SU-DHL-6 (cell line): Measurements from ENCODE around the gene VAPA.

Experiments used
- H2AFZ ChIP-seq: fragments of 200-600 bp; sonication (generic); 2 replicates; pipeline ENCODE4 v1.6.1; 2014; ENCODE audit warnings: low read depth, mild to moderate bottlenecking, moderate library complexity, mixed read lengths, antibody characterized with exemption, low read length; ENCODE audit not compliant: severe bottlenecking
- H3F3A ChIP-seq: fragments of 200-600 bp; shearing (Covaris generic); 2 replicates; pipeline ENCODE4 v1.6.0; 2016; ENCODE audit warnings: antibody characterized with exemption, mild to moderate bottlenecking; ENCODE audit not compliant: insufficient read depth
- H3K27ac ChIP-seq: fragments of 200-600 bp; sonication (generic); 2 replicates; pipeline ENCODE4 v1.5.1; 2016; ENCODE audit warnings: low read depth, mild to moderate bottlenecking, low read length, moderate library complexity, mixed read lengths
- H3K27me3 ChIP-seq: fragments of 200-600 bp; sonication (generic), shearing (Covaris generic); 2 replicates; pipeline ENCODE4 v1.6.0; 2014; ENCODE audit warnings: mild to moderate bottlenecking, low read length
- H3K36me3 ChIP-seq: fragments of 200-600 bp; sonication (generic); 2 replicates; pipeline ENCODE4 v1.6.1; 2014; ENCODE audit warnings: mild to moderate bottlenecking, low read length, mixed read lengths
- H3K4me2 ChIP-seq: fragments of 300-600, 200-600 bp; shearing (Covaris generic), sonication (generic); 2 replicates; pipeline ENCODE4 v1.6.0; 2014; ENCODE audit warnings: low read length, low read depth, mild to moderate bottlenecking; ENCODE audit not compliant: poor library complexity, severe bottlenecking
- H3K4me3 ChIP-seq: fragments of 200-600 bp; sonication (generic); 2 replicates; pipeline ENCODE4 v1.5.1; 2014; ENCODE audit warnings: antibody characterized with exemption, low read length, mild to moderate bottlenecking, mixed read lengths; ENCODE audit not compliant: insufficient read depth, poor library complexity, severe bottlenecking
- H3K79me2 ChIP-seq: fragments of 200-600 bp; sonication (generic); 2 replicates; pipeline ENCODE4 v1.6.1; 2014; ENCODE audit warnings: mild to moderate bottlenecking, low read length, moderate library complexity; ENCODE audit not compliant: insufficient read depth
- H3K9ac ChIP-seq: fragments of 200-600 bp; sonication (generic); 2 replicates; pipeline ENCODE4 v1.7.0; 2014; ENCODE audit warnings: mild to moderate bottlenecking, low read length
- H3K9me2 ChIP-seq: fragments of 200-600 bp; sonication (generic); replicated peaks from 2 replicates; pipeline ENCODE4 v1.6.1; 2014; ENCODE audit warnings: low read length; ENCODE audit not compliant: insufficient read depth
- H3K9me3 ChIP-seq: fragments of 200-600 bp; sonication (generic); 2 replicates; pipeline ENCODE4 v1.6.1; 2014; ENCODE audit warnings: low read length, mixed read lengths; ENCODE audit not compliant: insufficient read depth
- H4K20me1 ChIP-seq: fragments of 200-600 bp; sonication (generic); 2 replicates; pipeline ENCODE4 v1.6.1; 2014; ENCODE audit warnings: low read depth, mild to moderate bottlenecking, antibody characterized with exemption, low read length, moderate library complexity, mixed read lengths
- CTCF ChIP-seq: fragments of 200-600 bp; sonication (generic); IDR thresholded peaks from one replicate; pipeline ENCODE4 v1.5.1; 2017; ENCODE audit warnings: antibody characterized with exemption, mild to moderate bottlenecking, low read length, moderate library complexity; ENCODE audit not compliant: insufficient read depth, poor library complexity, severe bottlenecking
- EZH2phosphoT487 ChIP-seq: fragments of 200-600 bp; sonication (generic), shearing (Covaris generic); conservative IDR thresholded peaks from 2 replicates; pipeline ENCODE4 v1.6.1; 2018; ENCODE audit warnings: mild to moderate bottlenecking, antibody characterized with exemption, low read length, moderate library complexity, mixed read lengths

The VAPA gene

GRCh38 chr18:9925369-9925768 is 11.6 kb downstream of the VAPA start:
- H3K36me3 ChIP-seq, result no peaks in the 10 kb centered on the region
- no peak overlapping the region for H3K9ac ChIP-seq
- no peaks in the 10 kb centered on the region for H3K27me3 ChIP-seq
- no peak overlapping the region for H2AFZ ChIP-seq
- H3K4me3 ChIP-seq, result no peak overlapping the region
- peaks cover 100% of the 10 kb centered on the region for H3K79me2 ChIP-seq
- no peaks in the 10 kb centered on the region for H3F3A ChIP-seq
- no peak overlapping the region for H3K27ac ChIP-seq
- H3K4me2 ChIP-seq, result peak overlapping the region; percentile 37
- H3K9me3 ChIP-seq, result no peaks in the 10 kb centered on the region
- TF ChIP-seq EZH2phosphoT487 (no peak), CTCF (no peak)
- no peaks in the 10 kb centered on the region for H3K9me2 ChIP-seq
- peaks cover 95% of the 10 kb centered on the region for H4K20me1 ChIP-seq

GRCh38 chr18:9925795-9926194 is 12.0 kb downstream of the VAPA start:
- Histone ChIP-seq H2AFZ (no peak overlapping the region), H3K27ac (no peak overlapping the region), H3K27me3 (no peaks in the 10 kb centered on the region), H3K79me2 (peaks cover 100% of the 10 kb centered on the region), H3F3A (no peaks in the 10 kb centered on the region), H3K36me3 (no peaks in the 10 kb centered on the region), H4K20me1 (peaks cover 99% of the 10 kb centered on the region), H3K4me2 (peak overlapping the region; percentile 4), H3K9ac (no peak overlapping the region), H3K9me3 (no peaks in the 10 kb centered on the region), H3K9me2 (no peaks in the 10 kb centered on the region), H3K4me3 (no peak overlapping the region)
- TF ChIP-seq CTCF (no peak), EZH2phosphoT487 (no peak)

- H4K20me1 ChIP-seq, result peaks cover 99% of the 10 kb centered on the region
- H3K4me2 ChIP-seq, result peak overlapping the region; percentile 4
Observed at GRCh38 chr18:9926223-9926894, 12.5 kb downstream of the VAPA start.

More at GRCh38 chr18:9926223-9926894, 12.5 kb downstream of the VAPA start:
- Histone ChIP-seq H3K4me3 (no peak overlapping the region), H3K9me2 (no peaks in the 10 kb centered on the region), H3K9ac (no peak overlapping the region), H3K9me3 (no peaks in the 10 kb centered on the region), H3F3A (no peaks in the 10 kb centered on the region), H3K27ac (no peak overlapping the region), H3K27me3 (no peaks in the 10 kb centered on the region), H3K79me2 (peaks cover 100% of the 10 kb centered on the region), H2AFZ (no peak overlapping the region), H3K36me3 (no peaks in the 10 kb centered on the region)
- TF ChIP-seq EZH2phosphoT487 (no peak), CTCF (no peak)
